Measurements from ENCODE around the gene PCGF3. TPM values are rescaled to one million over a fixed set of nuclear protein-coding genes. Genes with fewer than 3 reads are reported as not detected.
"Not testable (repeated sequence)": the region's sequence is repeated elsewhere in the genome, so short reads cannot be mapped to it uniquely, and the experiment has no call there.

PCGF3 gene
- total RNA-seq, 1 donor from 2014 or later: 82.7 TPM

DNA sequence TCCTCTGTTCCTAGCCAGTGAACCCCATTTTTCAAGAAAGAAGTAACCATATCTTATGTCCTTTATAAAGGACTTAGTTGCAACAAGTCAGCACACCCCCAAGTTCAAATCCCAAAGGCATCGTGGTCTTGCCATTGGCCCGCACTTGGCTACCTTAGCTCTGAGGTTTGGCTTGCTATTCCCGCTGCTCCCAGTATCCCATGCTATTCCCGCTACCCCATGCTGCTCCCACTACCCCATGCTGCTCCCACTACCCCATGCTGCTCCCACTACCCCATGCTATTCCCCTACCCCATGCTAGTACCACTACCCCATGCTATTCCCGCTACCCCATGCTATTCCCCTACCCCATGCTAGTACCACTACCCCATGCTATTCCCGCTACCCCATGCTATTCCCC is 37.4 kb upstream of the PCGF3 start:
- not testable (repeated sequence) for DNase-seq

DNA sequence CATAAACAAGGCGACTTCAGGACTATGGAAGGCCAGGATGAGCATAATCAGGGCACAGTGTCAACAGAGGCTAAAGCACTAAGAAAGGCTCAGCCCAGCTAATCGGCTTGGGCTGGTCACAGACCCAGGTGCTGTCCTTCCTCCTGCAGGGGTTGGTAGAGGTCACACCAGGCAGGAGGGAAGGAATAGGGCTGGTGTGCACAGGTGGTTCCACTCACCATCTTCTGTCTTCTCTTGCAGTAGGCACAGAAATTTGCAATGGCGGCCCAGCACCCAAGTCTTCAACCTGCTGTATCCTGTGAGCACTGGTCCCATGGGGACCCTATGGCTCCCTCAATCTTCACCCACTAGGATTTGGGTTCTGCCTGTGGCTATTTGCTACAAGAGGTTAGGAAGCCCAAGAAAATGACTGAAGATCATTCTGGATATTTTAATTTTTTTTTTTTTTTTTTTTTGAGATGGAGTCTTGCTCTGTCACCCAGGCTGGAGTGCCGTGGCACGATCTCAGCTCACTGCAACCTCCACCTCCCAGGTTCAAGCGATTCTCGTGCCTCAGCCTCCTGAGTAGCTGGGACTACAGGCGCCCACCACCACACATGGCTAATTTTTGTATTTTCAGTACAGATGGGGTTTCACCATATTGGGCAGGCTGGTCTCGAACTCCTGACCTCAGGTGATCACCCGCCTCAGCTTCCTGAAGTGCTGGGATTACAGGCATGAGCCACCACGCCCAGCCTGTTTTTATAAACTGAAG is 35.6 kb upstream of the PCGF3 start:
- DNase-seq: not testable (repeated sequence)

DNA sequence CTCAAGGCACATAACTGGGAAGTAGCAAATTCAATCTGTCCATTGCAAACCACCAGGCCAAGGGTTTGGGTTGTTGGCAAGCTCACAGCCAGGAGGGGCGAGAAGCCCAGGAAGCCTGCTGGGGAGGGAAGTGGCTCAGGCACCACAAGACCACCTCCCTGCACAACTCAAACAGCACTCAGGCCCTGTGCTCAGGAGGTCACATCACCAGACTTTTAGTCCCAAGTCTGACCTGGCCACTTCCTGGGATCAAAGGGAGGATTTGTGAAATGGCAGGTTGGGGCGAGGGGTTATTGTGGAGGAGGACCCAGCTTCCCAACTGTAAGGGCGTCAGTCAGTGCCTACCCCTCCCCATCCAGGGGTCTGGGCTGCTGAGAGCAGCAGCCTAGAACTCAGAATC is 33.9 kb upstream of the PCGF3 start:
- no peak for DNase-seq

DNA sequence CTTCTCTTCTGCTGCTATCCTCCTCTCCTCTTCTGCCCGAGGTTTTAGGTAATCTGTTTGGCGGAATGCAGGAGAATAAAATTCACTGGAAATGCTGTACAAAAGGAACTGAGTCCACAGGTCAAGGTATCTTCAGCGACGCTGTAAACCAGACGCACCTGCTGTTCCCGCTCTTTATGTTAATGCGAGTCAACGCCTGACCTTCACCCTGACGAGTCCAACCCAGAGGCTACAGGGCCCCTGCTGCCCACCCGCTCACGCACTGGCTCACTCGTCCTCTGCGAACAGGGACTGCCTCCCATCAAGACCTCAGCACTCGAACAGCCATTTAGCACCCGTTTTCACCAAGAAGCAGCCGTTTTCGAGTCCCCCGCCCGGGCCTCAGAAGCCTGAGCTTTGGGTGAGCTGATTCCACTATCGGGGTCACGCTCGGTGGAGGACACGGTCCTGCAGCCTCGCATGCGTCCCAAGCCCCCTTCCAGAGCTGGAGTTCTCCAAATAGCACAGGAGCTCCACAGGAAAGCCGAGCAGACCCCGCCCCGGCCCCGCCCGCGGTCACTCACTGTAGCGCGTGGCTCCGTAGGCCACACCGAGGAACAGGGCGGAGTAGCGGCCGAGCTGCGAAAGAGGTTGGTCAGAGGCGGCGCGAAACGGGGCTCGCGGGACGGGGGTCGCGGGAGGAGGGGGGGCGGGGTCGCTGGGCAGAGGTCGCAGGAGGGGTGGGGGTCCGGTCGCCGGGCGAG is 32.1 kb upstream of the PCGF3 start:
- DNase-seq: no peak

DNA sequence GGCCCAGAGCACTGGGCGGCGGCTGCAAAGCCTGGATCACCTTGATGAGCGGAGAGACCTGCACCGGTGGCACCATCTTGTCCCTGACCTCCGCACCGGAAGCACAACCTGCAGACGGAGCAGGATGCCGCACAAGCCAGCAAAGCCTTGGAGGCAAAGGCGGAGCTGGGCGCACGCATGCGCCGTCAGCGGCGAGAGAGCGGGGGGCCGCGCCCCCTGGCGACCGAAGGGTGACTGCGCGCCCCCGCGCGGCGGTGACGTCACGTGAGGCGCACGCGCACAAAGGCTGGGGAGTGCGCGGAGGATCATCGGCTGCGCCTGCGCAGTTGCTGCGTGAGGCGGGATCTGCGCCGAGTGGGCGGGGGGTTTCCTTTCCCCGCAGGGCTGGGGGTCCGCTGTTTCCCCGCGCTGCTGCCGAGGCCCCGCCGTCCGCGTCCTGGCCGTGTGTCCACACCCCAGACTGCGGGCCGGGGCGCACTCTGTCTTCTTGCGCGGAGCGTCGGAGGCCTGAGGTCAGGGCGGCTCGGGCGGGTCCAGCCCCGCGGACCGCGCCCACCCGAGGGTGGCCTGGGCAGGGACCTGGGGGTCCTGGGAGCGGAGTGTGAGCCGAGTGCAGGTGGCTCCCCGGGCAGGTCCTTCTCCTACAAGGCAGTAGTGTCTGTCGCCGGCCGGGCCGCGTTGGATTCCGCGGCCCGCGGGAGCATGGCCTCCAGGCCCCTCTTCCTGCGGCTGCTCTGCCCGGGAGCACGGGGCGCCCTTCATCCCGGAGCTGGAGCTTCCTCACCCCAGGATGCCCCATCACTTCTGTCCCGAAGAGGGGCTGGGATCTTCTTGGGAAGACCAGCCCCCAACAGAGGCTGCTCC is 31.2 kb upstream of the PCGF3 start, which contains the start of the genes ATP5ME and MYL5:
ATP5ME (minus strand) TSS at position 105 of the 864 bp plus-strand sequence; CDS start at position 76, 29 bp downstream.
MYL5 (plus strand) TSS at position 371 of the 864 bp plus-strand sequence. CDS start 3,485 bp downstream, outside the sequence.
- DNase-seq: peak; percentile 89

DNA sequence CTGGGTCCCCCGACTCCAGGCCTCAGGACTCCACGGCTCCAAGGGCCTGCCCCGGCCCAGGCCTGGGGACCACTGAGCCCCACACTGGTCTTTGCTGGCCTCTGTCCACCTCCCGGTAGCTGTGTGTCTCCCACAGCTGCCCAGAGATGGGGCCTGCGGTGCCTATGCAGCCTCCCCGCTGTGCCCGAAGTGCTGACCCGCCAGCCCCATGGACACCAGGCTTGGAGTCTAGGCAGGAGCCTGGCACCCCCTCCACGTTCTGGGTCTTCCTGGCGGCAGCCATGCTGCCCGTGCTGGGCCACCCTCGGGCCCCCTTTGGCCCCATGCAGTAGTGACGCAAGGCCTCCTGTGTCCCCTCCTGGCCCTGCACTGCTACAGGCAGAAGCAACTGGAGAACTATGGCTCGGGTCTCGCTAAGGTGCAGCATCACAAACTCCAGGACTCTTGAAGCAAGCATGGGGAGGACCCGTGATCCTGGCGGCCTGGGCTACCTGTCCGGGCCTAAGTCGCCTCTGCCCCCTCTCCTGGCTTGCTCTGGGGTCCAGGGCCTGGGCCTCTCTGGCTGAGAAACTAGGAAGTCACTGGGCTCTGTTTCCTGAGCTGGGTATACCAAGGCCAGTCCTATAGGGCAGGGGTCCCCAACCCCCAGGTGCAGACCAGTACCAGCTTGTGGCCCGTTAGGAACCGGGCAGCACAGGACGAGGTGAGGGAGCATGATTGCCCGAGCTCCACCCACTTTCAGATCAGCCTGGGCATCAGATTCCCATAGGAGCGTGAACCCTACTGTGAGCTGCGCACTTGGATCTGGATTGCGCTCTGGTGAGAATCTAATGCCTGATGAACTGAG is 30.4 kb upstream of the PCGF3 start:
- DNase-seq: no peak

DNA sequence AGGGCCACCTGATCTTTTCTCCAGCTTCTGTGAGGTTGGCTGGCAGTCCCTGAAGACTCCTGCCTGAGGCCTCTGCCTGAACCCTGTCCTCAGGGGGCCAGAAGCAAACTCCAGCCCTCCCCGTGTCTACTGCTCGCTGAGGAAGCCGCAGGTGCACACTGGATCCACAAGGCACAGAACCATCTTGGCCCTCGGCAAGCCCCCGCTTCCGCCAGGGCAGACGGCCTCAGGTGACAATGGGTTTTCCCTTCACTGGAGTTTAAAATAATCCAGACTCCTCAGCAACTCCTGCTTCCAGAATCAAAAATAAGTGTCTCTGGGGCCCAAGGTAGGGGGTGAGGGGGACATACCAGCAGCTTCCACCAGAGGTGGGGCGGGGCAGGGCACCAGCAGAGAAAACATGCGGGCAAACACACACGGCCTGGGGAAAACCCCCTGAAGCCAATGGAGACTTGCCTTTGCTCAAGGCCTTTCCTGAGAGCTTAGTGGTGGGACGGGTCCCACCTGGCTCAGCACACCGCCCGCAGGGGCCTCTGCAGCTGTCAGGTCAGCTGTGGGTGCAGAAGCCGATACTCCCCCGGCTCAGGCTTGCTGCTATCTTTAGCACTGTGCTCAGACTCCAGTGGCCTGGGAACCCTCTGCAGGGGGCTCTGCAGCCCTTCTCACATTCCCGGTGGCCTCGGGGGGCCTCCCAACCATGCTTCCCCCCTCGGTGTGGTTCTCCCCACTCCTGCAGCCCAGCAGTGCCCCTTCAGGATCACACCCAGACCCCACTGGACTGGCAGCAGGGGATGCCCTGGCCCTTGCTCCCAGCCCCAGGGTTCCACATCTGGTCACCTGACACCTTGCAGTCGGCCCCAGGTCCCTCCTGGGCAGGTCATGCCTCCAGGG is 29.4 kb upstream of the PCGF3 start:
- no peak for DNase-seq

DNA sequence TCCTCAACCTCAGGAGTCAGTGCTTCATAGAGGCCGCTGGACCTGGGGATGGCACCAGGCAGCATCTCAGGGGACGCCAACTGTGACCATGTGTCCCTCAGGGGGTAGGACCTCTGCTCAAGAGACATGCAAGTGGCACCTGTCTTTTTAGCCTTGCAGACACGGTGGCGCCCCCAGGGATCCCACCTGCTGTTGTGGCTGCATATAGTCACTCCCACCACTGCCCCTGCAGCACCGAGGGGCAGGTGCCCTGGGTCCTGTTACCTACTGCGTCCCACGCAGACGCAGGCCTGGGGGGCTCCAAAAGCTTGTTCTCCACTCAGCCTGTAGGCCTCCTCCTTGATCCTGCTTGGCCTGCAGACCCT is 28.8 kb upstream of the PCGF3 start:
- no peak for DNase-seq

DNA sequence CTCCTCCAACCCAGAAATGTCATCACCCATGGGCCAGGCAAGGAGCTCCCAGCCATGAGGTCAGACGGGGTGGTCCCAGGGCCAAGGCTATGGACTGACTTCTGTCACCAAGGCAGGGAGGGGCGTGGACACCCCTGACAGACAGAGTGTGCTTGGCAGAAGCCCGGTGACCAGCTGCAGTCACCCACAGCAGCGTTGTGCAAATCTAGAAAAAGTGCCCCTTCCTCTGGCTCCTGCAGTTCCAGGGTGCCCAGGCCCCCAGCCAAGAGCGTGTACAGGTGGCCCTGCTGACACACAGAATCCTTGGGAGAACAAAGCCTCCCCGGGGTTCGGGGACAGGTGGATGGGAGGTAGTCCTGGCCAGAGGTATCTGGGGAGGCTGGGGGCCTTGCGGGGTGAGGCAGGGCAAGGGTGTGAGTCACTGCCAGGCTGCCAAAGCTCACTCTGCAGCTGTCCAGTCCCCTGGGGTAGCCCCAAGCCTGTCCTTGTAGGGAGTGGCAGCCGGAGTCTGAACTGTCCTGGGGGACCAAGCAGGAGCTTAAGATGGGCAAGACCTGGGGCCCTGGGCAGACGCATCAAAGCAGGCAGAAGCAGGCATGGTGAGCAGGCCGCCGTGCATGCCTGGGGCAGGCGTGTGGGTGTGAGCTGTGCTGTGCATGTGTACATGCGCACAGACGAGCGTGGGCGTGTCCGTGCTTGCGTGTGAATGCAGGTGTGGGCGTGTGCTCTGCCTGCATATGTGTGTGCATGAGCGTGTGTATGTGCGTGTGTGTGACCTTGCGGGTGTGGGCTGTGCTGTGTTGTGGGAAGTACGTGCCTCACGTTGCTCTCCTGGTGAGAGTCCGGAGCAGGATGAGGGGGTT is 28.0 kb upstream of the PCGF3 start:
- DNase-seq: no peak

DNA sequence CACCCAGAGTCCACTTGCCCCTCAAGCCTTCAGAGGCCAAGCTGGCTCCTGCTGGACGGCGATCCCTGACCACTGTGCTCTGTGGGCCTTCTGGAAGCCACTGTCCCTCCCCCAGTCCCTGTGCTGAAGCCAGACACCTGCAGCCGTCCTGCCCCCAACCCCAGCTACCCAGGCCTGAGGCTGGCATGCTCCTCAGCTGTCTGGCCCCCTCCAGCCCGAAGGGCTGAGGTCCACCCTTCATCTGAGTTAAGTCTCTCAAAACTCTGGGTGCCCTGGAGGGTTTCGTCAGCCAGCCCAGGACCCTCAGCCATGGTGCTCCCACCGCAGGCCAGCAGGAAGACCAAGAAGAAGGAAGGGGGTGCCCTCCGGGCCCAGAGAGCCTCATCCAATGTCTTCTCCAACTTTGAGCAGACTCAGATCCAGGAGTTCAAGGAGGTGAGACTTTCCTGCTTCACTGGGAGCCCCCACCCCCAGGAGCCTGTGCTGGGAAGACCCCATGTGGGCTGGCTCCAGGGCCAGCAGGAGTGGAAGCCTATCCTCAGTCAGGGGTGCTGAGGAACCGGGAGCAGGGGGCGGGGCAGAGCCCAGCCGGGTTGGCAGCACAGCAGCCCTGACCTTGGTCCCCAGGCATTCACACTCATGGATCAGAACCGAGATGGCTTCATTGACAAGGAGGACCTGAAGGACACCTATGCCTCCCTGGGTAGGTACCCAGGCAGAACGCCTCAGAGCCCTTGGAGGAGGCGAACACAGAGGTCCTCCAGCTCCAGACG is 27.1 kb upstream of the PCGF3 start:
- DNase-seq: no peak

DNA sequence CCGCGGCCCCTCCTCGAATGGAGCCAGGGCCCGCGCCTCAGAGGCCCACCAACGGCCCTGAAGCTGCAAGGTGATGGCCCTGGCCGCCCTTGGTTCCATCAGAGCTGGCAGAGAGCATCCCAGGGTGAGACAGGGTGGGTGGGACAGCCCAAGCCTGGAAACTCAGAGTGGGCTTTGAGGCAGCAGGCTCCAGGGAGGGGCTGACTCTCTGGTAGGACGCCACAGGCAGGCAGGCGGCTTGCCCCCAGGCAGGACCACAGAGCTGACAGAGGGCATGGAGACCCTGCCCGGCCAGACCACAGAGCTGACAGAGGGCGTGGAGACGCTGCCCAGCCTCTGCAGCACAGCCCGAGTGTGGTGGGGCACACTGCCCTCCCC is 26.5 kb upstream of the PCGF3 start:
- DNase-seq: no peak

DNA sequence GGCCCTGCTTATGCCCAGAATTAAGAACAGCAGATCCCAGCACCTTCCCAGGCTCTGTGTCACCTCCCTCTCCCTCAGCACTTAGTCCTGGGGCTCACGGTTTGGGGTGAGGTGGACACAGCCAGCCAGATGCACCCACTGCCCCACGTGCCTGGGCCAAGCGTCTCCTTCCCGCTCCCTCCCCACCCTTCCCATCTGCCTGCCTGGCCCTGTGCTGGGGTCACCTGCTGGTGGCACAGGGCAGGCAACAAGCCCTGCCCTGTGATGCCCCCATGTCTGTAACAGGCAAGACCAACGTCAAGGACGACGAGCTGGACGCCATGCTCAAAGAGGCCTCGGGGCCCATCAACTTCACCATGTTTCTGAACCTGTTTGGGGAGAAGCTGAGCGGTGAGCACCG is 26.0 kb upstream of the PCGF3 start:
- DNase-seq: no peak

DNA sequence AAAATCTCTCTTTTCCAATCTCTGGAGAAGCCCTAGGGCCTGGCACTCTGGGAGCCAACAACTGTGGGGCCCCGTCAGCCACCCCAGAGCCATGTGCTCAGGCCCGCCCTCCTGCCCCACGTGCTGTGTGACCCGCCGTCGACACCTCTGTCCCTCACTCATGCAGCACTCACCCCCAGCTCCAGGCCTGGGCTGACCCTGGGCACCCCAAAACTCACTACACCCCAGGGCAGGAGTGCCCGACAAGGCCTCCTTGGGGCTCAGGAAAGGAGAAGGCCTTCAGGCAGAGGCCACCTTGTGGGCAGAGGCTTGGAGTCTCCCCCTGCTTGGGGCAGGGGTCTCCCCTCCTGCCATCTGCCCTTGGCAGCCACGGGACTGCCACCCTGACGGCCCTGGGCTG is 25.5 kb upstream of the PCGF3 start:
- DNase-seq: no peak

DNA sequence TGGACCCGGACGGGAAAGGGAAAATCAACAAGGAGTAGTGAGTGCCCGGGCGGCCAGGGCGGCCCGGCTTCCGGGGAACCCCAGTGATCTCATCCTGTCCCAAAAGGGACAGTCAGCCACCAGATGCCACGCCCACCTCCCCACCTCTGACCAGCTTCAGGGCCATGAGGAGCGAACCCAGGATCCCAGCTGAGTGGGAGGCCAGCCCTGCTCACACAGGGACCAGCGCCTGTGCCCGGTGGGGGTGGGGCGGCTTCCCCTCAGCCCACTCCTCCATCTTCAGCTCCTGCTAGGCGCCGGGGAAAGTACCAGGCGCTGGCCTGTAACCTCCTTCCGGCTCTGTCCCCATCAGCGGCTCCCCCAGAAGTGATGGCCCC is 25.1 kb upstream of the PCGF3 start:
- DNase-seq: no peak

DNA sequence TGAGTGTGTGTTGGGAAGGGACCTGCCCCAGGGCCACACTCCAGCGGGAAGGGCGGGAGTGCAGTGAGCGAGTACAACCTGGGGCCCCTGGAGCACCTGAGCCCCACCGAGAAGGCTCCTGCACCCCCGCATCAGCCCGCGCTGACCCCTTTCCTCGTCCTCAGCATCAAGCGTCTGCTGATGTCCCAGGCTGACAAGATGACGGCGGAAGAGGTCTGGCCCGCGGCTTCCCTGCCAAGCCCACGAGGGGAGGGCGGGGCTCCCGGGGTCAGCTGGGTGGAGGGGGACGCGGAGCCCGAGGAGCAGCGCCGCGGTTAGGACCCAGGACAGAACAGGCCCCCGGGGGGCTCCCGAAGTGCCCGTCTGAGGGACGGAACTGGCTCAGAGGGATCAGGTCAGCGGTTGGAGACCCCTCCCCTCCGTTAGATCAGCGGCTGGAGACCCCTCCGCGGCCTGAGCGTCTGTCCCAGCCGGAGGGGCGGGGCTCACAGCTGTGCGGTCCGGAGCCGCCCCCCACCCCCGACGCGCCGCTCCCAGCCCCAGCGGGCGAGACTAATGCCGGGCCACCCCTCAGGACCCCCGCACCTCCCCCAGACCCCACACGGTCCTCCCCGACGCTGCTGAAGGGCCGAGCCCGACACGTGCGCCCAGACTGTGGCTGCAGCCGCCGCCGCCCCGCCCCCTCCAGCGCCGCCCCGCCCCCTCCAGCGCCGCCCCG is 24.5 kb upstream of the PCGF3 start:
- no peak for DNase-seq

DNA sequence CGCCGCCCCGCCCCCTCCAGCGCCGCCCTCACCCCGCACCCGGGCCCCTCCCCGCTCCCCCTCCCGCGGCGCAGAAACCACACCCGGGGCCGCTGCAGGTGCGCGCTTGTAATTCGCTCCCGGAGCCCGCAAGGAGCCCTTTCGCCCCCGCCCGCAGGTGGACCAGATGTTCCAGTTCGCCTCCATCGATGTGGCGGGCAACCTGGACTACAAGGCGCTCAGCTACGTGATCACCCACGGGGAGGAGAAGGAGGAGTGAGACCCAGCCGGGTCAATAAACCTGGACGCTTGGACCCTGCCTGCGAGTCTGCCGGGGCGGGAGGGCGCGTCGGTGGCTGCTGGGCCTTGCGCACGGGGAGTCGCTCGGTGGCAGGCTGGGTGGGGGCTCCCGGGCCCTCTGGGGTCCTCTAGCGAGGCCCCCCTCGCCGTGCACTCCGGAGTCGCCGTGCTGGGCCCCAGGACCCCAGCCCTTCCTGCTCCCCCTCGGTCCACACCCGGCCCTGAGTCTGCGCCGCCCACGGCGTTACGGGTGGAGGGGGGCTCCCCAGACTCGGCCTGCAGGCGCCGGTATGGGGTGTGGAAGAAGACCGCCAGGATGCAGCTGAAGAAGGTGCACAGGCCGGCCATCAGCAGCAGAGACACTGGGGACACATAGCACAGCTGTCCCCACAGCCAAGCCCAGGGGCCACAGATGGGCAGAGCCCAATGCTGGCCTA is 23.7 kb upstream of the PCGF3 start:
- DNase-seq: no peak

DNA sequence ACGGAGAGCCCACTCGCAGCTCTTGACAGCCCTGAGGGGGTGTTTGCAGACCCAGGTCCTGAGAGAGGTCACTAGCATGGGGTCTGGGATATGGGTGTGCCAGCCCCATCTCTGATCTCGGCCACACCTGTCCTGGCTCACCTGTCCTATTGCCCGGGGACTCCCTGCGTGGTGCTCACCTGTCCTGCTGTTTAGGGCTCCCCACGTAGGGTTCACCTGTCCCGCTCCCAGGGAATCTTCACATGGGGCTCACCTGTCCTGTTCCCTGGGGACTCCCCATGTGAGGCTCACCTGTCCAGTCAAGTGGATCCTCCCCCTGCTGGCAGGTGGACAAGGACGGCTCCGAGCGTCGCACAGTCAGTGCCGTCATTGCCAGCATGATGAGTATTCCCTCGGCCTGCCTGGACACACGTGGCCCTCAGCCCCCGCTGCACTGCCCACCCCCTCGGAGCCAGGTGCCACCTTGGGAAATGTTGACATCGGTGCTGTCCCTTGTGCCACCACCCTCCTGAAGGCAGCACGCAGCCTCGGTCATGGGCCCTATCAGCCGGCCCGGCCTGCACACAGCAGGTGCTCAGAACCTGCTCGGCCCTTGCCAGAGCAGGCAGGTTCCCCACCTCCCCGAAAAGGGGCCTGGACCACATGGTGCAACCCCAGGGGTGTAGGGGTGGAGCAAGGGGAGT is 23.0 kb upstream of the PCGF3 start:
- DNase-seq: no peak
